ENCODE data around the gene BEX4. TPM values are rescaled to one million over a fixed set of nuclear protein-coding genes. Genes with fewer than 3 reads are reported as not detected.
"Not testable (repeated sequence)": the region's sequence is repeated elsewhere in the genome, so short reads cannot be mapped to it uniquely, and the experiment has no call there.

BEX4 gene, protein sequence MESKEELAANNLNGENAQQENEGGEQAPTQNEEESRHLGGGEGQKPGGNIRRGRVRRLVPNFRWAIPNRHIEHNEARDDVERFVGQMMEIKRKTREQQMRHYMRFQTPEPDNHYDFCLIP
- 70.6 TPM for polyA plus RNA-seq (2013, experiment 1 of 4)
- polyA plus RNA-seq (2013, experiment 2 of 4): 71.3 TPM
- polyA plus RNA-seq (2013, experiment 3 of 4): 76.7 TPM
- 83.9 TPM for polyA plus RNA-seq (2013, experiment 4 of 4)

DNA sequence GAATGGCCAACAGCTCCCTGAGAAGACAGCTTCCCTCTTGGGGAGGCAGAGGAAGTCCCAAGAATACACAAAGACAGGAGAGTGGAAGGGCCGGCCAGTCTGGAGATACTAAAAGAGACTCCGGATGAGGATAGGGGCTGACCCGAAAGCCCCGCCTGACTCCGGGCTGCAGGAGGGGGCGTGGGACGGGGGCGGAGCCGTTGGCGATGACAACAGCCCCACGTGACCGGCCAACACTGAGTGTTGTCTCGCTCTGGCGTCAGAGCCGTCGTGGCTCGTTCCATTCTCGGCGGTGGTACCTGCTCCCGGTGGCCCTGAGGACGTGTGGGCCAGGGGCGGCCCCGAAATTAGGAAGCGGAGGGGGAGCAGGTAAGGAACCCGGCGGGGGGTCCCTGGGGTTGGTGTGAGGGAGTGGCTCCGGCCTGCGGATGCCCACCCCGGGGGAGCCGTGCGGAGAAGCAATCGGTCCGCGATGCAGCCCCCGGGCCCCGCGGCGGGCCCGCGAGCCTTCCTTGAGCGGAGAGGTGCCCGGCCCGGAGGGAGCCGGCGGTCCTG, at the start of gene BEX4:
Gene BEX4 (plus strand): TSS at position 239 of the 555 bp plus-strand sequence. CDS start 1,046 bp downstream, outside the sequence.
- Histone ChIP-seq H3K9me3 (ENCODE audit: control insufficient read depth, low read length) (no peaks in the 10 kb centered on the region), H3K27me3 (ENCODE audit: control insufficient read depth, insufficient read depth, low read length, poor library complexity, severe bottlenecking) (no peaks in the 10 kb centered on the region), H3K36me3 (ENCODE audit: control insufficient read depth, insufficient read depth, low read length) (no peaks in the 10 kb centered on the region), H3K27ac (ENCODE audit: insufficient read depth, low read depth, low read length, poor library complexity, severe bottlenecking) (peak within 1 kb of the TSS; percentile 79), H3K4me1 (ENCODE audit: control insufficient read depth, insufficient read depth, low read length) (no peaks in the 10 kb centered on the region), H3K4me3 (ENCODE audit: insufficient read depth, low read depth, low read length) (peak within 1 kb of the TSS; percentile 67)
- 0 to 1% methylated on average over 45 of the region's 45 CpGs for WGBS, 2 experiments

DNA sequence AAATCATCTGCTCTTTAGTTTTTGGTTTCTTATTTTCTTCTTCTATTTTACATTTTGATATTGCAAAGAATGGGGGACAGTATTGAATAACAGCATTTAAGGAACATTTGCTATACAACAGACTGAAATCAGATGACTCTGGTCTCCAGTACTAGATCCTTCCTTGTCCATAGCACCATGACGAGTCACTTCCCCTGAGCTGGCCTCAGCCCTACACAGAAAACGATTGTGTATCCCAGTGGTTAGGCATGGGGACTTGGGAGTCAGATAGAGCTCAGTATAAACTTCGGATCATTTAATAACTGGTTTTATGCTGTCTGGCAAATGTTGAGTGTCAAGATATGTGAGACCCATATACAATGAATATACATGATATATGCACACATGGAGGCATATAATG, 44.7 kb upstream of the BEX4 start:
- Histone ChIP-seq H3K4me3 (ENCODE audit: insufficient read depth, low read depth, low read length) (no peak overlapping the region), H3K36me3 (ENCODE audit: control insufficient read depth, insufficient read depth, low read length) (no peaks in the 10 kb centered on the region), H3K27me3 (ENCODE audit: control insufficient read depth, insufficient read depth, low read length, poor library complexity, severe bottlenecking) (no peaks in the 10 kb centered on the region), H3K27ac (ENCODE audit: insufficient read depth, low read depth, low read length, poor library complexity, severe bottlenecking) (no peak overlapping the region), H3K4me1 (ENCODE audit: control insufficient read depth, insufficient read depth, low read length) (no peaks in the 10 kb centered on the region), H3K9me3 (ENCODE audit: control insufficient read depth, low read length) (no peaks in the 10 kb centered on the region)
- WGBS, 2 experiments: 92 to 94% methylated on average over 2 of the region's 3 CpGs

- no peaks in the 10 kb centered on the region for H3K36me3 ChIP-seq (ENCODE audit: control insufficient read depth, insufficient read depth, low read length)
- no peaks in the 10 kb centered on the region for H3K9me3 ChIP-seq (ENCODE audit: control insufficient read depth, low read length)
- H3K27ac ChIP-seq (ENCODE audit: insufficient read depth, low read depth, low read length, poor library complexity, severe bottlenecking): no peak overlapping the region
- 57 to 89% methylated on average over 1 of the region's 2 CpGs for WGBS, 2 experiments
- H3K4me1 ChIP-seq (ENCODE audit: control insufficient read depth, insufficient read depth, low read length): no peaks in the 10 kb centered on the region
- H3K4me3 ChIP-seq (ENCODE audit: insufficient read depth, low read depth, low read length): no peak overlapping the region
- no peaks in the 10 kb centered on the region for H3K27me3 ChIP-seq (ENCODE audit: control insufficient read depth, insufficient read depth, low read length, poor library complexity, severe bottlenecking)
These were observed 43.6 kb upstream of the BEX4 start for GRCh38 chrX:103171353-103171752.

DNA sequence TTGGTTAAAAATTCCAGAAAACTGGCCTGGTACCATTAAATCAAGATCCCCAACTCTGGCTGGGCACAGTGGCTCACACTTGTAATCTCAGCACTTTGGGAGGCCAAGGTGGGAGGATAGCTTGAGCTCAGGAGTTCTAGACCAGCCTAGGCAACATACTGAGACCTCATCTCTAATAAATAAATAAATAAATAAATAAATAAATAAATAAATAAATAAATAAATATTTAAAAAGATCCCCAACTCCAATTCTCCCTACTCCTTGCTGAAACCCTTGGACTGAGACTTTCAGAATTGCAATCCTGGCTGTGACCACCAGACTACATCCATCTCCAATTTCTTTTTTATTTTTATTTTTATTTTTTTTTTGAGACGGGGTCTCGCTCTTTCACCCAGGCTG, 39.7 kb upstream of the BEX4 start:
- H3K9me3 ChIP-seq (ENCODE audit: control insufficient read depth, low read length); H3K36me3 ChIP-seq (ENCODE audit: control insufficient read depth, insufficient read depth, low read length); H3K27ac ChIP-seq (ENCODE audit: insufficient read depth, low read depth, low read length, poor library complexity, severe bottlenecking); H3K27me3 ChIP-seq (ENCODE audit: control insufficient read depth, insufficient read depth, low read length, poor library complexity, severe bottlenecking); H3K4me1 ChIP-seq (ENCODE audit: control insufficient read depth, insufficient read depth, low read length); H3K4me3 ChIP-seq (ENCODE audit: insufficient read depth, low read depth, low read length): not testable (repeated sequence)
- WGBS, 2 experiments: 97 to 100% methylated on average over 2 of the region's 2 CpGs

DNA sequence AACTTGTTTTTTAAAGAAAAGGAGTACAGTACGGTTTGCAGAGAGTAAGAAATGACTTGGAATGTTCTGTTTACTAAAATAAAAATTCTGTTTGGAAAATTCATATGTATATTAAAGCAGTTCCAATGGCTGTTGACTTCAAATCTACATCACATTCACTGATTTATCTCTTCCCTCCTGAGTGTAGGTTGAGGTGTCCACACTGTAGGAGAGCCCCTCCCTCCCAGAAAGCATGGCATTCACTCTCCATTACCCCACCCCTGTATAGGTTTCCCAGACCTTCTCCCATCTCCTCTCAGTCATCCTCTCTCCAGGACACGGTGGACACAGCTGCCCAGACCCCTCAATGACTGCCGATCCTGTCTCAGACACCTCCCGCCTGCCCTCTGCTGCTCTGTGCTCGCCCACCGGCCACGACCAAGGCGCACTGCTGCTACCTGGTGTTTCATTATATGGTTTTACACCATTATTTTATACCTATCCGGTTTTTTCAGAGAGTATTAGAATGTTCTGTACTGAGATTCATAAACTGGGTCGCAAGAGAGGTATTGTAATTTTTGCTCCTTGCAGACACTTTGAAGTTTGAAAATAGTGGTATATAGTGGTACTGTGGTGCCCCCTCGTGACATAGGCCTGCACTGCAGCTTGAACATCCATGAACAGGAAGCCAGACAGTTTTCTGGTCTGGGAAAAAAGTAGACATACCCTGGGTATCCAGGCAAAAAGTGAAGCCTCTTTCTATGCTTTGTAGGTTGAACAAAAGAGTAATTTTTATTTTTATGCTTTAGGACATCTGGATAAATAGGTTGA, 38.8 kb upstream of the BEX4 start:
- Histone ChIP-seq H3K4me1 (ENCODE audit: control insufficient read depth, insufficient read depth, low read length) (no peaks in the 10 kb centered on the region), H3K9me3 (ENCODE audit: control insufficient read depth, low read length) (no peaks in the 10 kb centered on the region), H3K4me3 (ENCODE audit: insufficient read depth, low read depth, low read length) (no peak overlapping the region), H3K27me3 (ENCODE audit: control insufficient read depth, insufficient read depth, low read length, poor library complexity, severe bottlenecking) (no peaks in the 10 kb centered on the region), H3K27ac (ENCODE audit: insufficient read depth, low read depth, low read length, poor library complexity, severe bottlenecking) (no peak overlapping the region), H3K36me3 (ENCODE audit: control insufficient read depth, insufficient read depth, low read length) (no peaks in the 10 kb centered on the region)
- WGBS, 2 experiments: 25 to 37% methylated on average over 8 to 10 of the region's 11 CpGs

DNA sequence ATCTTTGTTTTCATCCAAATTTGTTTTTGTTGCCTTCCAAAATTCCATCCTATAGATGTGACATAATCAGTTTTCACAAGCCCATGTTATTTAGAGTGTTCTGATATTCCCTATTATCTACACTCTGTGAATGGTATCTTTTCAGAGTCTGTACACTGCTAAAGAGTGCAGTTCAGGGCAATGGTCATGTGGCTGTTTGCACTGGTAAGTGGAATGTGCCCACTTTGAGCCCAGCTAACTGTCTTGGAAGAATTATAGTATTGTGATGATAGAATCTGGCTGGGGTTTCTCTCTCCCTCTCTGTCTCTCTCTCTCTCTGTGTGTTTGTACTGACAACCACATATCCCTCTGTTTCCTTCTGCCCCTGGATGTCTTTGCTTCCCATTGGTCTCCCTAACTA, 37.4 kb upstream of the BEX4 start:
- no peak overlapping the region for H3K4me3 ChIP-seq (ENCODE audit: insufficient read depth, low read depth, low read length)
- no peaks in the 10 kb centered on the region for H3K36me3 ChIP-seq (ENCODE audit: control insufficient read depth, insufficient read depth, low read length)
- no peaks in the 10 kb centered on the region for H3K9me3 ChIP-seq (ENCODE audit: control insufficient read depth, low read length)
- H3K4me1 ChIP-seq (ENCODE audit: control insufficient read depth, insufficient read depth, low read length): no peaks in the 10 kb centered on the region
- no peak overlapping the region for H3K27ac ChIP-seq (ENCODE audit: insufficient read depth, low read depth, low read length, poor library complexity, severe bottlenecking)
- H3K27me3 ChIP-seq (ENCODE audit: control insufficient read depth, insufficient read depth, low read length, poor library complexity, severe bottlenecking): no peaks in the 10 kb centered on the region

DNA sequence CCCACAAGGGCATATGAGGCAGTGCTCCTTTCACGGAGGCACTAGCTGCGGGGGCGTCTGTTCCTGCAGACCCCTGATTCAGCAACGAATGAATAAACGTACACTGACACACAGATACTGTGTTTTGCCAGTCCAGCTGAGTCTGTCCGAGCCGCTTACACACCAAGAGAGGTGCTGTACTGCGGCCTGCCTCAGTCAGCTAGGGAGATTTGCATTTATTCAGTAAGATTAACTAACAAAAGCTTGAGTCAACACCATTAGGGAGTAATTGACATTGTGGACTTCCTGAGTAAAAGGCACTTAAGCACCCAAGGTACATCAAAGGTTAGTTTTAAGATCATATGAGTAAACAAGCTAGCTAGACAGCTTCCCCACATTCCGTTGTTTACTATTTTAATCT, 31.0 kb upstream of the BEX4 start:
- H3K4me3 ChIP-seq (ENCODE audit: insufficient read depth, low read depth, low read length): no peak overlapping the region
- no peaks in the 10 kb centered on the region for H3K4me1 ChIP-seq (ENCODE audit: control insufficient read depth, insufficient read depth, low read length)
- H3K27me3 ChIP-seq (ENCODE audit: control insufficient read depth, insufficient read depth, low read length, poor library complexity, severe bottlenecking): peaks cover 6% of the 10 kb centered on the region
- H3K27ac ChIP-seq (ENCODE audit: insufficient read depth, low read depth, low read length, poor library complexity, severe bottlenecking): no peak overlapping the region
- 19% methylated on average over 8 to 9 of the region's 9 CpGs for WGBS, 2 experiments
- no peaks in the 10 kb centered on the region for H3K9me3 ChIP-seq (ENCODE audit: control insufficient read depth, low read length)
- no peaks in the 10 kb centered on the region for H3K36me3 ChIP-seq (ENCODE audit: control insufficient read depth, insufficient read depth, low read length)

GRCh38 chrX:103187953-103188475, 26.9 kb upstream of the BEX4 start:
- Histone ChIP-seq H3K27me3 (ENCODE audit: control insufficient read depth, insufficient read depth, low read length, poor library complexity, severe bottlenecking) (peaks cover 6% of the 10 kb centered on the region), H3K4me3 (ENCODE audit: insufficient read depth, low read depth, low read length) (no peak overlapping the region), H3K27ac (ENCODE audit: insufficient read depth, low read depth, low read length, poor library complexity, severe bottlenecking) (no peak overlapping the region), H3K4me1 (ENCODE audit: control insufficient read depth, insufficient read depth, low read length) (no peaks in the 10 kb centered on the region), H3K36me3 (ENCODE audit: control insufficient read depth, insufficient read depth, low read length) (no peaks in the 10 kb centered on the region), H3K9me3 (ENCODE audit: control insufficient read depth, low read length) (no peaks in the 10 kb centered on the region)
- no CpG with 5 or more reads among the region's 1 CpG for WGBS, 2 experiments

DNA sequence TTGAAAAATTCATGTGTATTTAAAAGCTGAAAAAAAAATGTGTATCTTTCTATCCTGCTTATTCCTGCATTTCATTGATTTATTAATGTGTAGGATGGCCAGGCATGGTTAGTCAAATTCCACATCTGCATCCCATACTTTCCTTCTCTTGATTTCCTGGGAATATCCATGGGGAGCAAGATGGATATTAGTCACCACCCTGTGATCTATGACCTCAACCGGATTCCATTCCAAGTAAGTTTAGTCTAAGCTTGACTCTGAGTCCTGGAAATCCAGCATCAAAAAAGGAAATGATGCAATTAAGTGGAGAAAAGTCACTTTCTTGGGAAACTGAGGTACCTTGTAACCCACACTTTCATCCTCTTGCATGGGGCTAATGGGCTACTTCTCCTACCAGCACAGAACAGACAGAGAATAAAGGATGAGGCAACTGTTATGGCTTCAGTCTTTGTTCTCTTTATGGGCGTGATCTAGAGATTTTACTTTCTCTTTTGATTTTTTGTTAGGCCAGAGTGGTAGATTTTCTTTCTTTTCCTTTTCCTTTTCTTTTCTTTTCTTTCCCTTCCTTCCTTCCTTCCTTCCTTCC, 17.1 kb upstream of the BEX4 start:
- Histone ChIP-seq H3K9me3 (ENCODE audit: control insufficient read depth, low read length) (no peaks in the 10 kb centered on the region), H3K4me3 (ENCODE audit: insufficient read depth, low read depth, low read length) (no peak overlapping the region), H3K4me1 (ENCODE audit: control insufficient read depth, insufficient read depth, low read length) (no peaks in the 10 kb centered on the region), H3K27ac (ENCODE audit: insufficient read depth, low read depth, low read length, poor library complexity, severe bottlenecking) (no peak overlapping the region), H3K36me3 (ENCODE audit: control insufficient read depth, insufficient read depth, low read length) (no peaks in the 10 kb centered on the region), H3K27me3 (ENCODE audit: control insufficient read depth, insufficient read depth, low read length, poor library complexity, severe bottlenecking) (no peaks in the 10 kb centered on the region)
- 88 to 91% methylated on average over 1 to 2 of the region's 2 CpGs for WGBS, 2 experiments

DNA sequence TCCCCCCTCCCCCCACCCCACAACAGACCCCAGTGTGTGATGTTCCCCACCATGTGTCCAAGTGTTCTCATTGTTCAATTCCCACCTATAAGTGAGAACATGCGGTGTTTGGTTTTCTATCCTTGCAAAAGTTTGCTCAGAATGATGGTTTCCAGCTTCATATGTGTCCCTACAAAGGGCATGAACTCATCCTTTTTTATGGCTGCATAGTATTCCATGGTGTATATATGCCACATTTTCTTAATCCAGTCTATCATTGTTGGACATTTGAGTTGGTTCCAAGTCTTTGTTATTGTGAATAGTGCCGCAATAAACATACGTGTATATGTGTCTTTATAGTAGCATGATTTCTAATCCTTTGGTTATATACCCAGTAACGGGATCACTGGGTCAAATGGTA, 16.2 kb upstream of the BEX4 start:
- WGBS, 2 experiments: 83 to 97% methylated on average over 1 to 4 of the region's 4 CpGs
- not testable (repeated sequence) for H3K4me3 ChIP-seq (ENCODE audit: insufficient read depth, low read depth, low read length); H3K36me3 ChIP-seq (ENCODE audit: control insufficient read depth, insufficient read depth, low read length); H3K27ac ChIP-seq (ENCODE audit: insufficient read depth, low read depth, low read length, poor library complexity, severe bottlenecking); H3K9me3 ChIP-seq (ENCODE audit: control insufficient read depth, low read length); H3K4me1 ChIP-seq (ENCODE audit: control insufficient read depth, insufficient read depth, low read length); H3K27me3 ChIP-seq (ENCODE audit: control insufficient read depth, insufficient read depth, low read length, poor library complexity, severe bottlenecking)

Data from ectodermal cell (in vitro differentiated cells).